Measurements from ENCODE around the gene NDOR1.

The NDOR1 gene

DNA sequence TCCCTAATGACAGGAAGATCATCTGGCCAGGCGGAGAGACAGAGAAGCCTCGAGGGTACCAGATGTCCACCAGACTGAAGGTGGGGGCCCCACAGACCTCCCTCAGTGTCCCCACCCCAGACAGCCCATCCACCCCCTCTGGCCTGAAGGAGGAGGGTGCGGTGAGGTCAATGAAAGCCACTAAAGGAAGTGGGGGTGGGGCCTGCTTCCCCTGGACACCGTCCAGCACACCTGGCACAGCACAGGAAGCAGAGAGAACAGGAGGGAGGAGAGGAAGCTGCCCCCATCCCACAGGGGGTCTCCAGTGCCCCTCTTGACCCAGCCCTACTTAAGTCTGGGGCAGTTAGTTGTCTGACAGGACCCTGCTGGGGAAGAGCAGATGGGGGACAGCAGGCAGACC, 46.9 kb upstream of the NDOR1 start:
- Histone ChIP-seq H3K14ac (ENCODE audit: low read length) (peak overlapping the region; percentile 47), H2AFZ (ENCODE audit: low read length) (no peak overlapping the region), H4K8ac (ENCODE audit: low read depth, low read length) (no peak overlapping the region), H2BK120ac (ENCODE audit: low read depth, low read length) (no peak overlapping the region), H3K36me3 (replicated peaks in 1 of 2; ENCODE audit: control insufficient read depth in 2 of 2, insufficient read depth in 2 of 2, low read length in 2 of 2) (no peaks in the 10 kb centered on the region), H2BK5ac (ENCODE audit: low read length) (no peak overlapping the region), H3K4me1 (ENCODE audit: control insufficient read depth in 2 of 2, insufficient read depth in 1 of 2, low read depth in 1 of 2, low read length in 2 of 2) (peaks cover 8% of the 10 kb centered on the region in 2 donors), H3K23ac (ENCODE audit: low read depth, low read length, poor library complexity) (no peak overlapping the region), H4K91ac (ENCODE audit: low read depth, low read length, poor library complexity) (no peak overlapping the region), H2AK5ac (ENCODE audit: low read depth, low read length) (peak overlapping the region; percentile 36), H3K79me1 (ENCODE audit: low read depth, low read length) (peaks cover 3% of the 10 kb centered on the region), H3K27ac (replicated peaks; ENCODE audit: low read length) (no peak overlapping the region), H3K27me3 (ENCODE audit: control insufficient read depth in 3 of 3, insufficient read depth in 3 of 3, low read depth in 1 of 3, low read length in 3 of 3) (peaks cover 27 to 84% (median 83%) of the 10 kb centered on the region in 3 experiments), H3K9me3 (replicated peaks in 1 of 2; ENCODE audit: control insufficient read depth in 2 of 2, insufficient read depth in 1 of 2, low read depth in 1 of 2, low read length in 2 of 2) (peaks cover 0 to 9% of the 10 kb centered on the region in 2 donors), H2BK12ac (ENCODE audit: low read length) (no peak overlapping the region), H2BK15ac (ENCODE audit: low read length) (no peak overlapping the region), H3K4ac (ENCODE audit: low read length) (no peak overlapping the region), H3K4me2 (ENCODE audit: insufficient read depth, low read length, poor library complexity, severe bottlenecking) (no peak overlapping the region), H3K18ac (ENCODE audit: low read length) (no peak overlapping the region), H3K9ac (ENCODE audit: low read depth, low read length, poor library complexity) (no peak overlapping the region), H3K4me3 (ENCODE audit: low read length in 2 of 2) (peak overlapping the region in 1 of 2 donors; percentile 25)
- WGBS, 2 donors (ENCODE audit: extremely low coverage in 2 of 2, insufficient read length in 2 of 2, insufficient replicate concordance in 1 of 2): no CpG with 5 or more reads among the region's 4 CpGs
- no peak for DNase-seq (ENCODE audit: low spot score)

DNA sequence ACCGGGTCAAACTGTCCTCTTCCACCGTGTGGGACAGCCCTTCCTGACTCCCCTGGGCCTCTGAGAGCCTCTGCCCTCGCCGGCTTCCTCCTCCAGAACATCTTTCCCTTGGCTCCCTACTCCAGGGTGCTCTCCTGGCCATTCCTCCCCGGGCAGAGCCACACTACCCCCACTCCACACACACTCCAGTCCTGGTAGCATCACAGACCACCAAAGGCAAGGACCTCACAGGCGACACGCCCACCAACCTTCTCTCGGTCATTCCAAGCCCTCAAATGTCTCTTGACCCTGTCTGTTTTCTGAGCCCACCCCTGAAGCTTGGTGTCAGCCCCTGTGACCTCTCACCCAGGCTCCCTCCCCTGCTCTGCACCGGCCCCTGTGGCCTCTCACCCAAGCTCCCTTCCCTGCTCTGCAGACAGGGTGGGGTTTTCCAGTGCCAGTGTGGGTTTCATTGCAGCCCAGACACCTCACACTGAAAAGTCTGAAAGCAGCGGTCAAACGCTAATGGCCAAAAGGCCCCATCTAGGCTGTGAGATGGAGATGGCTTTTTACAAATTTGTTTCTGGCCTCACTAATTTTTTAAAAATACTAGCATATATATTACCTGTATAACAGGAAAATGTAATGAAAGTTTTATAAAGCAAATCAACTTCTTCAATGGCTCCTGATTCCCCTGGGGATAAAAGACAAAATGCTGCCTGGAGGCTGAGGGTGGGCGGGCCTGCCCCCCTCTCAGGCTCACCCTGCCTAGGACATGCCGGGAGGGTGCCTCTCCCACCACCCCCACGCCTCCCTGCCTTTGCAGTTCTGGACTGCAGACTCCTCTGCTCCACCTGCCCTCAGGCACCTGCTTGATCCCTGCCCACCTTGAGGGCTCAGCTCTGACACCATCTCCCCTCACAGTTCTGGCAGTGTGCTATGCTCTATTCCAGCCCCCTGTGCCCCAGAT, 46.1 kb upstream of the NDOR1 start:
- Histone ChIP-seq H2BK120ac (ENCODE audit: low read depth, low read length) (no peak overlapping the region), H3K36me3 (replicated peaks in 1 of 2; ENCODE audit: control insufficient read depth in 2 of 2, insufficient read depth in 2 of 2, low read length in 2 of 2) (no peaks in the 10 kb centered on the region), H3K4me2 (ENCODE audit: insufficient read depth, low read length, poor library complexity, severe bottlenecking) (no peak overlapping the region), H3K79me1 (ENCODE audit: low read depth, low read length) (peaks cover 3% of the 10 kb centered on the region), H3K9me3 (replicated peaks in 1 of 2; ENCODE audit: control insufficient read depth in 2 of 2, insufficient read depth in 1 of 2, low read depth in 1 of 2, low read length in 2 of 2) (peaks cover 0 to 9% of the 10 kb centered on the region in 2 donors), H3K27me3 (ENCODE audit: control insufficient read depth in 3 of 3, insufficient read depth in 3 of 3, low read depth in 1 of 3, low read length in 3 of 3) (peaks cover 27 to 92% (median 91%) of the 10 kb centered on the region in 3 experiments), H2AK5ac (ENCODE audit: low read depth, low read length) (no peak overlapping the region), H4K8ac (ENCODE audit: low read depth, low read length) (no peak overlapping the region), H3K18ac (ENCODE audit: low read length) (no peak overlapping the region), H3K4ac (ENCODE audit: low read length) (no peak overlapping the region), H2BK5ac (ENCODE audit: low read length) (no peak overlapping the region), H3K23ac (ENCODE audit: low read depth, low read length, poor library complexity) (peak overlapping the region; percentile 65), H2BK15ac (ENCODE audit: low read length) (no peak overlapping the region), H4K91ac (ENCODE audit: low read depth, low read length, poor library complexity) (no peak overlapping the region), H3K14ac (ENCODE audit: low read length) (no peak overlapping the region), H3K4me1 (ENCODE audit: control insufficient read depth in 2 of 2, insufficient read depth in 1 of 2, low read depth in 1 of 2, low read length in 2 of 2) (peaks cover 8% of the 10 kb centered on the region in 2 donors), H2BK12ac (ENCODE audit: low read length) (no peak overlapping the region), H2AFZ (ENCODE audit: low read length) (no peak overlapping the region), H3K27ac (replicated peaks; ENCODE audit: low read length) (no peak overlapping the region), H3K9ac (ENCODE audit: low read depth, low read length, poor library complexity) (no peak overlapping the region), H3K4me3 (ENCODE audit: low read length in 2 of 2) (peak overlapping the region in 1 of 2 donors; percentile 45)
- DNase-seq (ENCODE audit: low spot score): no peak
- WGBS, 2 donors (ENCODE audit: extremely low coverage in 2 of 2, insufficient read length in 2 of 2, insufficient replicate concordance in 1 of 2): no CpG with 5 or more reads among the region's 14 CpGs

DNA sequence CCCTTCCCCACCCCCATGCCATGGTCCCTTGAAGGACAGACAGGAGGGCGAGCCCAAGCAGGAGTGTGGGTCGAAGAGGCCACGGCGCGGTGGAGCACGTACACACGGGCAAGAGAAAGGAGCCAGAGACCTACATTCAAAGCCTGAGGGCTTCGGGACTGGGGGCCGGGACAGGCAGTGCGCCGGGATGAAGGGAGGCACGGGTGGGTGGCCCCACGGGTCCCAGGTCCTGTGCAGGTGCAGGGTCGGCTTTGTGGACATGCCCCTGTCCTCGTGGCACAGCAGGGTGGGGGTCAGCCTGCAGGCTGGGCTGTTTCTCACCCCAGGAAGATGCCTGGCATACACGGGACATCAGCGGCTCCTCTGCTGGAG, 45.5 kb upstream of the NDOR1 start:
- Histone ChIP-seq H3K4ac (ENCODE audit: low read length) (no peak overlapping the region), H3K4me2 (ENCODE audit: insufficient read depth, low read length, poor library complexity, severe bottlenecking) (no peak overlapping the region), H2BK5ac (ENCODE audit: low read length) (no peak overlapping the region), H3K4me1 (ENCODE audit: control insufficient read depth in 2 of 2, insufficient read depth in 1 of 2, low read depth in 1 of 2, low read length in 2 of 2) (peaks cover 8% of the 10 kb centered on the region in 2 donors), H3K14ac (ENCODE audit: low read length) (no peak overlapping the region), H3K4me3 (ENCODE audit: low read length in 2 of 2) (no peak overlapping the region), H3K27me3 (ENCODE audit: control insufficient read depth in 3 of 3, insufficient read depth in 3 of 3, low read depth in 1 of 3, low read length in 3 of 3) (peaks cover 27 to 93% (median 92%) of the 10 kb centered on the region in 3 experiments), H3K23ac (ENCODE audit: low read depth, low read length, poor library complexity) (peak overlapping the region; percentile 65), H4K8ac (ENCODE audit: low read depth, low read length) (peak overlapping the region; percentile 17), H3K18ac (ENCODE audit: low read length) (no peak overlapping the region), H3K36me3 (replicated peaks in 1 of 2; ENCODE audit: control insufficient read depth in 2 of 2, insufficient read depth in 2 of 2, low read length in 2 of 2) (no peaks in the 10 kb centered on the region), H3K9me3 (replicated peaks in 1 of 2; ENCODE audit: control insufficient read depth in 2 of 2, insufficient read depth in 1 of 2, low read depth in 1 of 2, low read length in 2 of 2) (peaks cover 0 to 9% of the 10 kb centered on the region in 2 donors), H3K79me1 (ENCODE audit: low read depth, low read length) (peaks cover 3% of the 10 kb centered on the region), H2BK15ac (ENCODE audit: low read length) (no peak overlapping the region), H3K27ac (replicated peaks; ENCODE audit: low read length) (no peak overlapping the region), H2AFZ (ENCODE audit: low read length) (no peak overlapping the region), H2AK5ac (ENCODE audit: low read depth, low read length) (no peak overlapping the region), H4K91ac (ENCODE audit: low read depth, low read length, poor library complexity) (no peak overlapping the region), H3K9ac (ENCODE audit: low read depth, low read length, poor library complexity) (no peak overlapping the region), H2BK120ac (ENCODE audit: low read depth, low read length) (no peak overlapping the region), H2BK12ac (ENCODE audit: low read length) (no peak overlapping the region)
- no peak for DNase-seq (ENCODE audit: low spot score)
- WGBS, 2 donors (ENCODE audit: extremely low coverage in 2 of 2, insufficient read length in 2 of 2, insufficient replicate concordance in 1 of 2): no CpG with 5 or more reads among the region's 17 CpGs

Measured in neuronal stem cell (in vitro differentiated cells).